GM19240 (cell line): ENCODE results near the gene PIWIL4.
"Not testable (repeated sequence)": the region's sequence is repeated elsewhere in the genome, so short reads cannot be mapped to it uniquely, and the experiment has no call there.

ENCODE experiments used
- DNase-seq: peaks from one replicate; pipeline ENCODE4 v3.0.0; 2011; ENCODE audit warnings: low spot score; ENCODE audit not compliant: insufficient read length

PIWIL4 gene

GRCh38 chr11:94583866-94584500 is 16.8 kb downstream of the PIWIL4 start:
- no peak for DNase-seq

GRCh38 chr11:94584978-94585377 is 17.8 kb downstream of the PIWIL4 start:
- DNase-seq = no peak

GRCh38 chr11:94585399-94585798 is 18.2 kb downstream of the PIWIL4 start:
- no peak for DNase-seq

GRCh38 chr11:94586546-94586945 is 19.4 kb downstream of the PIWIL4 start:
- no peak for DNase-seq

DNA sequence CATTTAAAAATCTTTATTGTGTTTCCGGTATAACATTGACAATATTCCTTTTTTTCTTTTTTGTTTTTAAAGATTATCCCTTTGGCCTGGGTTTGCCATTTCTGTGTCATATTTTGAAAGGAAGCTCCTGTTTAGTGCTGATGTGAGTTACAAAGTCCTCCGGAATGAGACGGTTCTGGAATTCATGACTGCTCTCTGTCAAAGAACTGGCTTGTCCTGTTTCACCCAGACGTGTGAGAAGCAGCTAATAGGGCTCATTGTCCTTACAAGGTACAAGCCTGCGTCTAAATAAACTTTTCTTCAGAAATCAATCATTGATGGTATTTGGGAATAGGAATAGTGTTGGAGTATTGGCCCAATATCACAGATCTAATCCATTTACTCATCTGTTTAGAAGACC is 19.8 kb downstream of the PIWIL4 start:
- no peak for DNase-seq

- no peak for DNase-seq
These were observed 21.3 kb downstream of the PIWIL4 start for GRCh38 chr11:94588366-94588942.

DNA sequence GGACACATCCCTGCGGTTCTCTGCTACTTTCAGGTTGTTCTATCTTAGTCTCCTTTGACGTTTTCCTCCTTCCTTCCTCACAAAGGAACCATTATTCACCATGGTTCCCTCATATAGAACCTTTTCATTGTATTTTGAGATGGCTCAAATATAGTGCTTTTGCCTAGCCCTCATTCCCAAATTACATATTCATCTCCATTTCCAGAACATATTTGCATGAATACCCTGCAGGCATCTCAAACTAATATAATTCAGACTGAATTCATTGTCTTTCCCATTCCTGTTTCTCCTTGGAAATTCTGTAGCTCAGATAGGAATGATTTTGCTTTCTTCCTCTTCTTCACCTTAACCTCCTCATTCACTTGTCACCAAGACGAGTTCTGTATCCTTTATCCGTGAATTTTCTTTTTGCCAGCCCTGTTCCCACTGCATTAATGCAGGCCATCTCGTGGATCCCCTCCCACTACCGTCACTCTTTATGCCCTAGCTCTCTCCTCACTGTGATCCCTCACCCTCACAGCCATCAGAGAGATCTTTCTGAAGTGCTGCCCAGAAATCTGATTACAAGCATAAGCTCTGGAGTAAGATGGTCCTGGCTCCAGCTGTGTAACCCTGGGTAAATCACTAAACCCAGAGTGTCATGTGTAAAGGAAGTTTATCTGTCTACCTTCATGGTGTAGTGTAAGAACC is 23.3 kb downstream of the PIWIL4 start:
- DNase-seq = no peak

DNA sequence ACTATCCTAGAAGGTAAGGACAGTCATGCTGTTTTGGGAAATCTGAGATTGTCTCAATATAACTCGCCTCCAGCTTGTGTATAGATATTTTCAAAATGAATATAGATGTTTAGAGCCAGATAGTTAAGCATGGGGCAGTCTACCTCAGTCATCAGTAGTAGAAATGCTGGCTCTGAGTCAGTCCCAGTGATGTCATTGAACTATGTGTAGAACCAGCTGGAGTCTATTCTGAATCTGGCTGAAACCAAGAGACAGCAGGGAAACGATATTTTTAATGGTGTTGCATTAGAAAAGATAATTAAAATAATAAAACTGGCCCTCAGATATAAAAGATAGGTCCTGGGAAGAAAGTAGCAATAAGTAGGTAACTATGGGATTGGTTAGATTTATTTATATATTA is 25.9 kb downstream of the PIWIL4 start:
- DNase-seq = no peak

GRCh38 chr11:94595076-94595475 is 27.9 kb downstream of the PIWIL4 start:
- no peak for DNase-seq

DNA sequence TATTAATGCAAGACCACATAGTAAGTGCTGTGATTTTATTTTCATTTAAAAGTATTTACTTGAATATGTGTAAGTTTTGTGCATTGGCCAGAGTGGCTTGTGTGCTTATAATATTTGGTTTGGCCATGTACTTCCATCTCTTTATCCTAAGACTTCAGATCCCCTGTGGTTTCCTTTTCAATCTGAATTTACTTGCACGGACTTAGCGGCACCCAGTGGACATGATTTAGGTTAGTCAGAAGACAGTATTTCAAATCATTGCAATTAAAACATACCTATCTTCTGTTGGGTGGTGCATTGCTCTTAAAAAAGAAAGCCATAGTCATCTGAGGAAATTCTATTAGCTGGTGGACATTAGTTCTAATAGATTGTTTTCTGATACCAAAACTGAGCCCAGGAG is 30.7 kb downstream of the PIWIL4 start:
- DNase-seq = no peak

DNA sequence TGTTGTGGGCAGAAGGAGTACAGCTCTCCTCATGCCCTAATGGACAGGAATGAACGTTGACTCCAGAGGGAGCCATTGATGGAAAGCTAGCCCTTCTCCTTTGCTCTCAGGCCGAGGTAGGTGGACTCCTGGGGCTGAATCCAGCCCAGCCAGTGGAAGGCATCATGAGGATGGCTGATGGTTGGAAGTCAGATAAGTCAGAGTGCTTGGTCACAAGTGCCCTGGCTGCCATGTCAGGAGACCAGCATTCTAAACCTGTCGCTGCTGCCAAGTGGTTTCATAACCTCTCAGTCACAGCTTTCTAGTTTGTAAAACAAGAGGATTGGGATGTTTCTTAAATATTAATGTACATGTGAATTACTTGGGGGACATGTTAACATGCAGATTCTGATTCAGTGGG is 32.3 kb downstream of the PIWIL4 start:
- no peak for DNase-seq

GRCh38 chr11:94602430-94603372 is 35.5 kb downstream of the PIWIL4 start:
- peak; percentile 39 for DNase-seq

GRCh38 chr11:94603587-94603986 is 36.4 kb downstream of the PIWIL4 start:
- no peak for DNase-seq

DNA sequence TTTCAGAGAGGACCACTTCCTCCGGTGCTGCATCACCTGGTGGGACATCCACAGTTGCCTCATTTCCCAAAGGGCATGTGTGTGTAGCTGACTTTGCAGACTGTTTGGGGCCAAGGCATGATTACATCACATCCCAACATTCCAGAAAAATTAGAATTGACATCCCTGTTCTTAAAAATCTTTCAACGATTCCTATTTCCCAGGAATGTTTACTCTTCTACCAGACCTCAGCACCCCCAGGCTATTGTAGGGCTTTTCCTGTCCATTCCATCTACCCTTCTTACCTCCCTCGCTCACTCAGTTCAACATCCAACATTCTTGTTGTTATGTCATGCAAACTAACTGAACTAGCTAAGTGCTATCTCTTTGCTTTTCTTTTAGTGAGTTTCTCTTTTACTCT is 37.3 kb downstream of the PIWIL4 start:
- DNase-seq = no peak

DNA sequence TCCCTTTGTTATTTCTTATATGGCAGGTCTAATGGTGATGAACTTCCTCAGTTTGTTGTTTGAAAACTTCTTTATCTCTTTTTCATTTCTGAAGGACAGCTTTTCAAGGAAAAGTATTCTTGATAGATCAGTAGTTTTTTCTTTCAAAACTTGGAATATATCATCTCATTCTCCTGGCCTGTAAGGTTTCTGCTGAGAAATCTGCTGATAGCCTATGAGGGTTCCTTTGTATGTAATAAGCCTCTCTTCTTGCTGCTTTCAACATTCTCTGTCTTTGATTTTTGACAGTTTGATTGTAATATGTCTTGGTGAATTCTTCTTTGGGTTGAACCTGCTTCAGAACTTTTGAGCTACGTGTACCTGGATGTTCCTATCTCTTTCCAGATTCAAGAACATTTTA is 46.0 kb downstream of the PIWIL4 start:
- DNase-seq = no peak

GRCh38 chr11:94623120-94623735 is 56.1 kb downstream of the PIWIL4 start:
- peak; percentile 11 for DNase-seq

- not testable (repeated sequence) for DNase-seq
These were observed 58.3 kb downstream of the PIWIL4 start for GRCh38 chr11:94625422-94625821.

GRCh38 chr11:94627003-94627560 is 59.9 kb downstream of the PIWIL4 start:
- DNase-seq = not testable (repeated sequence)

GRCh38 chr11:94629741-94630140 is 62.6 kb downstream of the PIWIL4 start:
- DNase-seq = no peak

GRCh38 chr11:94630221-94630620 is 63.1 kb downstream of the PIWIL4 start:
- DNase-seq = no peak

- no peak for DNase-seq
These were observed 65.2 kb downstream of the PIWIL4 start for GRCh38 chr11:94632356-94632755.
